RWPE2 (cell line): ENCODE measurements around the gene DPP10.

Experiments used
- ATAC-seq: fragments of 200-7000 bp; cut with Tn5 transposase; 3 replicates; pipeline ENCODE4 v1.9.1; 2021; ENCODE audit warnings: low read depth
- DNase-seq: peaks from one replicate; pipeline ENCODE4 v3.0.0-alpha.2; 2020; ENCODE audit warnings: low spot score
- H3K27ac ChIP-seq: fragments of 450-650 bp; 2 replicates; pipeline ENCODE4 v1.5.1; 2017; ENCODE audit warnings: mild to moderate bottlenecking; ENCODE audit not compliant: poor library complexity, severe bottlenecking
- H3K27me3 ChIP-seq: fragments of 250-450 bp; sonication (Bioruptor Pico); 2 replicates; pipeline ENCODE4 v1.5.1; 2021; ENCODE audit warnings: mild to moderate bottlenecking, moderate library complexity; ENCODE audit not compliant: insufficient read depth, poor library complexity, severe bottlenecking
- H3K36me3 ChIP-seq: fragments of 250-450 bp; sonication (Bioruptor Pico); 2 replicates; pipeline ENCODE4 v1.5.1; 2020; ENCODE audit warnings: low read depth, mild to moderate bottlenecking, moderate library complexity
- H3K4me1 ChIP-seq: fragments of 250-450 bp; sonication (Bioruptor Pico); 2 replicates; pipeline ENCODE4 v1.5.1; 2021; ENCODE audit warnings: mild to moderate bottlenecking, moderate library complexity; ENCODE audit not compliant: insufficient read depth, poor library complexity, severe bottlenecking
- H3K4me3 ChIP-seq: fragments of 250-450 bp; sonication (Bioruptor Pico); 2 replicates; pipeline ENCODE4 v1.5.1; 2021; ENCODE audit warnings: mild to moderate bottlenecking, moderate library complexity; ENCODE audit not compliant: severe bottlenecking
- H3K9me3 ChIP-seq: fragments of 250-450 bp; sonication (Bioruptor Pico); 2 replicates; pipeline ENCODE4 v1.5.1; 2021; ENCODE audit warnings: mild to moderate bottlenecking, moderate library complexity; ENCODE audit not compliant: severe bottlenecking
- TF ChIP-seq, protein P1 (sequence below): fragments of 450-650 bp; IDR thresholded peaks from one replicate; pipeline ENCODE4 v1.5.1; 2017; ENCODE audit warnings: mild to moderate bottlenecking, moderate library complexity; ENCODE audit not compliant: poor library complexity, severe bottlenecking

DPP10 gene

DNA sequence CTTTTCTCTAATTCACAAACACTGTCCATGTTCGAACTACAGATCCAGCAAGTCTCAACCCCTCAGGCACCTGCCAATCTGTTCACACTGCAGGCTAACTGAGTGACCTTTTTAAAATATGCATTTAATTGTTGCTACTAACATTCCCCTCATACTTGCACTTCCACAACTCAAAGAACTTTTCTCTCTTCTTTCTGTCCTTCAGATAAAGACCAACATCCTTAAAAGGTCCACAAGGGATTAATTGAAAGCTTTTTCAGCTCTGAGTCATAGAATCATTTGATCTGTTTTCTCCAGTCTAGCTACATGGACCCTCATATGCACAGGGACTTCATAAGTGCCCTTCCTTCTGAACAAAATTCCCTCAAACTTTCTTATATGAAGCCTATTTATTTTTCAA, 1321.2 kb downstream of the DPP10 start:
- no peak overlapping the region for H3K27ac ChIP-seq
- H3K36me3 ChIP-seq: no peaks in the 10 kb centered on the region
- no peaks in the 10 kb centered on the region for H3K9me3 ChIP-seq
- ATAC-seq (no peak), DNase-seq (no peak)
- no peak overlapping the region for H3K4me3 ChIP-seq
- TF ChIP-seq, protein P1, sequence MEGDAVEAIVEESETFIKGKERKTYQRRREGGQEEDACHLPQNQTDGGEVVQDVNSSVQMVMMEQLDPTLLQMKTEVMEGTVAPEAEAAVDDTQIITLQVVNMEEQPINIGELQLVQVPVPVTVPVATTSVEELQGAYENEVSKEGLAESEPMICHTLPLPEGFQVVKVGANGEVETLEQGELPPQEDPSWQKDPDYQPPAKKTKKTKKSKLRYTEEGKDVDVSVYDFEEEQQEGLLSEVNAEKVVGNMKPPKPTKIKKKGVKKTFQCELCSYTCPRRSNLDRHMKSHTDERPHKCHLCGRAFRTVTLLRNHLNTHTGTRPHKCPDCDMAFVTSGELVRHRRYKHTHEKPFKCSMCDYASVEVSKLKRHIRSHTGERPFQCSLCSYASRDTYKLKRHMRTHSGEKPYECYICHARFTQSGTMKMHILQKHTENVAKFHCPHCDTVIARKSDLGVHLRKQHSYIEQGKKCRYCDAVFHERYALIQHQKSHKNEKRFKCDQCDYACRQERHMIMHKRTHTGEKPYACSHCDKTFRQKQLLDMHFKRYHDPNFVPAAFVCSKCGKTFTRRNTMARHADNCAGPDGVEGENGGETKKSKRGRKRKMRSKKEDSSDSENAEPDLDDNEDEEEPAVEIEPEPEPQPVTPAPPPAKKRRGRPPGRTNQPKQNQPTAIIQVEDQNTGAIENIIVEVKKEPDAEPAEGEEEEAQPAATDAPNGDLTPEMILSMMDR: no peak
- H3K27me3 ChIP-seq: no peaks in the 10 kb centered on the region
- H3K4me1 ChIP-seq: no peaks in the 10 kb centered on the region

DNA sequence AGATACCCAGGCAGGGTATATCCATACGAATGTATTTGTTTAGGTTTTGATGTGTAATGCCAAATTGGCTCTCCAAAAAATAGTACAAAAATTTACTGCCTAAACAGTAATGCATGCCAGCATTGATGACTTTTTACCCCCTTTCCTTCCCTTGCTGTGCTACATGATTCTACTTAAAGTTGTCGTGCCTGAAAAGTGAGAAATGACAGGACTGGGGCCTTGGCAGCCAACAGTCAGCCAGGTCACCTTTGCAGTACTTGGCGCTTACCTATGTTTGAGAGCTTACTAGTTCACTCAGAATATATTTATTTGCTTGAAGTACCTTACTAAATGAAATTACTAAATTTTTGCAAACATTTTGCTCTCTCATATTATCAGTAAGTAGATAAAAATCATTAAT, 1329.1 kb downstream of the DPP10 start:
- Histone ChIP-seq H3K4me1 (no peaks in the 10 kb centered on the region), H3K36me3 (no peaks in the 10 kb centered on the region), H3K4me3 (no peak overlapping the region), H3K27me3 (no peaks in the 10 kb centered on the region), H3K9me3 (no peaks in the 10 kb centered on the region), H3K27ac (no peak overlapping the region)
- ATAC-seq: no peak
- TF ChIP-seq, protein P1: no peak
- no peak for DNase-seq

DNA sequence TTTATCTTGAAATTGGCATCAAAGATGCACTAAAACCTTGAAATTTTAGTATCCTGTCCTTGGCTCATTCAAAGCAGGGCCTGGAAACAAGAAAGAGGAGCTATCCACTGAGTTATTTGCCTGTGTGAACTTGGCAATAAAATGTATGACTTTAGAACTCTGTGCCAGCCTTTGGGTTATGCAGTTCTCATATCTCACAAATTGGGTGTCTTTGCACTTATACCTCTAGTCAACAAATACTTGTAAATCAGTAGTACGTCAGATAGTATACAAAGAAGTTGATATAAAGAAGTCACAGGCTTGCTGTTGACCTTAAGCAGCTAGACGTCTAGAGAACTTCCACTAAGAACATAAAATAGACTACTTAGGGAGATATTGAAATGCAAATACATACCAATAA, 1331.9 kb downstream of the DPP10 start:
- no peaks in the 10 kb centered on the region for H3K4me1 ChIP-seq
- no peak for DNase-seq
- ATAC-seq: no peak
- peaks cover 9% of the 10 kb centered on the region for H3K27me3 ChIP-seq
- H3K4me3 ChIP-seq: no peak overlapping the region
- TF ChIP-seq, protein P1: no peak
- H3K27ac ChIP-seq: no peak overlapping the region
- H3K9me3 ChIP-seq: no peaks in the 10 kb centered on the region
- no peaks in the 10 kb centered on the region for H3K36me3 ChIP-seq

DNA sequence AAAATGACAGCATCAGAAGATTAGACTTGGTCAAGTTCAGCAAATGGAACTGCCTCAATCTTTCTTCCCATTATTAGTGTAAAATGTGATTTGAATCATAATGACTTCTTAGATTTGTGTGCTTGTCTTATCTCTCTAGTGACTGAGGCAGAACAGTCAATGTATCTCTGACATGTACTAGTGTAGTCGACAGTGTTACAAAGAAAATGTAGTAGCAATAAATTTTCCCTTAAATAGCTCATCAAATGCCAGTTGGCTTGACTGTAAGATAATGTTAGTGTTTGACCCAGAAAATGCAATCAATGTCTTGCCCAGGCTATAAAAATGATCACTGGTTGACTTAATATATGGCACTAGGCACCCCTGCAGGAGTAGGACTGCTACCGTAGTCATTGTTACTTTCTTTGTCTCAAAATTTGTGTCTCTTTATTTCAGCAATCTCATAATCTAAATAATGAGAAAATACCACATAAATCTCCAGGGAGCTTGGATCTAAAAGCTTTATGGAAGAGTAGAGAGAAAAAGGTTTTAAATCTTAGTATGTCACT, 1336.7 kb downstream of the DPP10 start:
- no peak for ATAC-seq
- Histone ChIP-seq H3K36me3 (no peaks in the 10 kb centered on the region), H3K9me3 (peaks cover 3% of the 10 kb centered on the region), H3K4me1 (no peaks in the 10 kb centered on the region), H3K27me3 (peaks cover 10% of the 10 kb centered on the region), H3K4me3 (no peak overlapping the region), H3K27ac (no peak overlapping the region)
- DNase-seq: no peak
- TF ChIP-seq, protein P1: no peak

DNA sequence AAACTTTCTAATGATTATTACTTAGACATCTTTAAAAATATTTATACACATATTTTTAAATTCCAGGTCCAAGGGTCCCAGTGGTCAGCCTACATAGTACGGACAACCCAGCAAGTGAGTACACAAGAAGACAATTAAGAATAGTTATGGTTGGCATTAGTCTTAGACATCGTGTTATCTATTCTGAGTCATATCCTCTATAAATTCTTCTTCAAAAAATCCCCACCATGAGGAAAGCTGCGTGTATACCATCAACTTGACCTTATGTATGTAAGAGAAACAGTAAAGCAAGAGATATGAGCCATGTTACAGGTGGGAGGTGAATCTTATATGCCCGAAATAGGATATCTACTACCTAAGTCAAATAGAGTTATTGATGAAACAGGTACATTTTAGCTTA, 1339.8 kb downstream of the DPP10 start:
- TF ChIP-seq, protein P1: no peak
- Histone ChIP-seq H3K27me3 (peaks cover 10% of the 10 kb centered on the region), H3K36me3 (no peaks in the 10 kb centered on the region), H3K4me3 (no peak overlapping the region), H3K27ac (no peak overlapping the region), H3K9me3 (peaks cover 3% of the 10 kb centered on the region), H3K4me1 (no peaks in the 10 kb centered on the region)
- DNase-seq (no peak), ATAC-seq (no peak)
